Karpas-422 (cell line): ENCODE measurements around the gene ELP4. TPM values are rescaled to one million over a fixed set of nuclear protein-coding genes. Genes with fewer than 3 reads are reported as not detected.

Source experiments
- DNase-seq: peaks from one replicate; pipeline ENCODE4 v3.0.0-alpha.2; 2015
- H2AFZ ChIP-seq: fragments of 200-600 bp; sonication (generic); 2 replicates; pipeline ENCODE4 v1.6.1; 2014; ENCODE audit warnings: antibody characterized with exemption, low read length, mixed read lengths
- H3K27ac ChIP-seq: fragments of 200-600 bp; sonication (generic); 2 replicates; pipeline ENCODE4 v1.5.1; 2014; ENCODE audit warnings: mild to moderate bottlenecking, low read length, moderate library complexity
- H3K27me3 ChIP-seq: fragments of 200-600 bp; sonication (generic); 2 replicates; pipeline ENCODE4 v1.6.1; 2014; ENCODE audit warnings: low read length, mixed read lengths
- H3K36me3 ChIP-seq: fragments of 200-600 bp; sonication (generic); 2 replicates; pipeline ENCODE4 v1.6.1; 2014; ENCODE audit warnings: low read length, mixed read lengths; ENCODE audit not compliant: insufficient read depth
- H3K4me1 ChIP-seq: fragments of 200-600 bp; sonication (generic); 2 replicates; pipeline ENCODE4 v1.6.1; 2014; ENCODE audit warnings: mild to moderate bottlenecking, low read length, mixed read lengths
- H3K4me2 ChIP-seq: fragments of 200-600 bp; sonication (generic); 2 replicates; pipeline ENCODE4 v1.6.1; 2014; ENCODE audit warnings: low read length, low read depth, mild to moderate bottlenecking; ENCODE audit not compliant: poor library complexity, severe bottlenecking
- H3K4me3 ChIP-seq: fragments of 200-600 bp; sonication (generic); 2 replicates; pipeline ENCODE4 v1.5.1; 2014; ENCODE audit warnings: mild to moderate bottlenecking, antibody characterized with exemption, low read length, mixed read lengths
- H3K79me2 ChIP-seq: fragments of 200-600 bp; sonication (generic); 2 replicates; pipeline ENCODE4 v1.6.1; 2014; ENCODE audit warnings: mild to moderate bottlenecking, low read length, mixed read lengths
- H3K9ac ChIP-seq: fragments of 200-600 bp; sonication (generic); 2 replicates; pipeline ENCODE4 v1.6.0; 2014; ENCODE audit warnings: low read length
- H3K9me2 ChIP-seq: fragments of 200-600 bp; sonication (generic), shearing (Covaris generic); replicated peaks from 2 replicates; pipeline ENCODE4 v1.6.0; 2014; ENCODE audit warnings: mild to moderate bottlenecking, low read length, moderate library complexity; ENCODE audit not compliant: insufficient read depth
- H3K9me3 ChIP-seq: fragments of 300-700, 200-600 bp; sonication (generic); 2 replicates; pipeline ENCODE4 v1.6.1; 2014; ENCODE audit warnings: low read length, mixed read lengths
- H4K20me1 ChIP-seq: fragments of 200-600 bp; sonication (generic); 2 replicates; pipeline ENCODE4 v1.6.1; 2014; ENCODE audit warnings: mild to moderate bottlenecking, antibody characterized with exemption, low read length, low read depth; ENCODE audit not compliant: insufficient read depth
- total RNA-seq: library from RNA; depleted of rRNA; stranded (reverse); fragments of >200 nt; shearing (Covaris generic); gene quantifications from 2 replicates; pipeline ENCODE4 v1.2.3, GENCODE V29; 2014; ENCODE audit warnings: low replicate concordance

The ELP4 gene
- total RNA-seq, 1 experiment from 2014 or later = 87.1 TPM

- H3K27me3 ChIP-seq = no peaks in the 10 kb centered on the region
- no peak overlapping the region for H3K4me2 ChIP-seq
- no peak overlapping the region for H2AFZ ChIP-seq
- H3K36me3 ChIP-seq = no peaks in the 10 kb centered on the region
- no peak for DNase-seq
- H4K20me1 ChIP-seq = no peaks in the 10 kb centered on the region
- H3K4me3 ChIP-seq = no peak overlapping the region
- no peaks in the 10 kb centered on the region for H3K9me3 ChIP-seq
- no peak overlapping the region for H3K27ac ChIP-seq
- no peaks in the 10 kb centered on the region for H3K79me2 ChIP-seq
- H3K9ac ChIP-seq = no peak overlapping the region
- H3K4me1 ChIP-seq = no peaks in the 10 kb centered on the region
- H3K9me2 ChIP-seq = no peaks in the 10 kb centered on the region
These were observed 309.3 kb downstream of the ELP4 start for GRCh38 chr11:31818874-31819331.

GRCh38 chr11:31819621-31820437, 310.3 kb downstream of the ELP4 start:
- H3K9me2 ChIP-seq = no peaks in the 10 kb centered on the region
- H3K79me2 ChIP-seq = no peaks in the 10 kb centered on the region
- H3K9me3 ChIP-seq = no peaks in the 10 kb centered on the region
- no peaks in the 10 kb centered on the region for H3K27me3 ChIP-seq
- DNase-seq = no peak
- H3K36me3 ChIP-seq = no peaks in the 10 kb centered on the region
- H3K9ac ChIP-seq = no peak overlapping the region
- no peaks in the 10 kb centered on the region for H4K20me1 ChIP-seq
- no peak overlapping the region for H3K4me3 ChIP-seq
- no peak overlapping the region for H3K4me2 ChIP-seq
- H2AFZ ChIP-seq = no peak overlapping the region
- no peaks in the 10 kb centered on the region for H3K4me1 ChIP-seq
- H3K27ac ChIP-seq = no peak overlapping the region

DNA sequence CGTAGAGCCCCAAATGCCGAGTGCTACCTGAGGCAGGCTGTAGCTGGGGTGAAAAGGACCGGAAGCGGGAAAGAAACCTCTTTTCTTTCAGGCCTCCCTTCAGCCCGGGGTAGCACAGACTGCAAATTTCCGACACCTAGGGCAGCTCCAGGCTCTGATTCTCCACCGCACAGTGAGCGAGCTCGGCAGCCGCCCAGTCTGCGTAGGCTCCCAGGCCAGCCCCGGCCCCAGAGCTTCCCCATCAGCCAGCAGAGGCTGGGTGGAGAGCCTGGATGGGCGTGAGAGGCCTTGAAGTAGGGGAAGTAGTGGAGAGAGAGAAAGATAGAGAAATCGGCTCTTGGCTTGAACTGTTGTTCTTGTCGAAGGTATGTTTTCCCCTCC, 310.9 kb downstream of the ELP4 start:
- H4K20me1 ChIP-seq = no peaks in the 10 kb centered on the region
- H3K9ac ChIP-seq = no peak overlapping the region
- no peak overlapping the region for H3K4me2 ChIP-seq
- H3K4me3 ChIP-seq = no peak overlapping the region
- no peaks in the 10 kb centered on the region for H3K9me2 ChIP-seq
- H3K9me3 ChIP-seq = no peaks in the 10 kb centered on the region
- no peaks in the 10 kb centered on the region for H3K27me3 ChIP-seq
- DNase-seq = no peak
- no peaks in the 10 kb centered on the region for H3K79me2 ChIP-seq
- no peaks in the 10 kb centered on the region for H3K36me3 ChIP-seq
- no peak overlapping the region for H3K27ac ChIP-seq
- H3K4me1 ChIP-seq = no peaks in the 10 kb centered on the region
- no peak overlapping the region for H2AFZ ChIP-seq

GRCh38 chr11:31821235-31821764, 311.7 kb downstream of the ELP4 start:
- Histone ChIP-seq H3K4me3 (no peak overlapping the region), H3K4me1 (no peaks in the 10 kb centered on the region), H3K9me2 (no peaks in the 10 kb centered on the region), H3K27me3 (no peaks in the 10 kb centered on the region), H4K20me1 (no peaks in the 10 kb centered on the region), H3K36me3 (no peaks in the 10 kb centered on the region), H2AFZ (no peak overlapping the region), H3K27ac (no peak overlapping the region), H3K4me2 (no peak overlapping the region), H3K9me3 (no peaks in the 10 kb centered on the region), H3K9ac (no peak overlapping the region), H3K79me2 (no peaks in the 10 kb centered on the region)
- no peak for DNase-seq

DNA sequence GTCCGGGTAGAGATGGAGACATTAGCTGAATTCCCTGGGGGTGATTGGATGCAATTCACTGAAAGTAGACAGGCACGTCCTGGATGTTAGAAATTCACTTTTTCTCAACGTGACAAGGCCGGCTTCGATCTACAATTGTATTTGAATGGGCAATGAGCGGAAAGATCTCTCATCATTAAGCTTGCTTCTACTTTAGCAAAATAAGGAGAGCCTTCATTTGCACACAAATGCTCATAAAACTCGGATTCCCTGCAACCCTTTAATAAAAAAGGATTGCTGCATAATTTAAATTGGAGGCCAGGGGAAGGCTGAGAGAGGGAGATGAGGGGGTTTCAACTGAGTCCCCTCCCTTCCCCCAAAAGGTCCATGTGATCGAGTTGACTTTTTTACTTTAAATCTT, 312.2 kb downstream of the ELP4 start:
- H3K9ac ChIP-seq = no peak overlapping the region
- DNase-seq = no peak
- no peak overlapping the region for H3K4me2 ChIP-seq
- no peak overlapping the region for H2AFZ ChIP-seq
- no peaks in the 10 kb centered on the region for H3K9me3 ChIP-seq
- H3K4me1 ChIP-seq = no peaks in the 10 kb centered on the region
- H3K79me2 ChIP-seq = no peaks in the 10 kb centered on the region
- no peak overlapping the region for H3K4me3 ChIP-seq
- H3K27ac ChIP-seq = no peak overlapping the region
- no peaks in the 10 kb centered on the region for H4K20me1 ChIP-seq
- no peaks in the 10 kb centered on the region for H3K36me3 ChIP-seq
- no peaks in the 10 kb centered on the region for H3K27me3 ChIP-seq
- no peaks in the 10 kb centered on the region for H3K9me2 ChIP-seq

DNA sequence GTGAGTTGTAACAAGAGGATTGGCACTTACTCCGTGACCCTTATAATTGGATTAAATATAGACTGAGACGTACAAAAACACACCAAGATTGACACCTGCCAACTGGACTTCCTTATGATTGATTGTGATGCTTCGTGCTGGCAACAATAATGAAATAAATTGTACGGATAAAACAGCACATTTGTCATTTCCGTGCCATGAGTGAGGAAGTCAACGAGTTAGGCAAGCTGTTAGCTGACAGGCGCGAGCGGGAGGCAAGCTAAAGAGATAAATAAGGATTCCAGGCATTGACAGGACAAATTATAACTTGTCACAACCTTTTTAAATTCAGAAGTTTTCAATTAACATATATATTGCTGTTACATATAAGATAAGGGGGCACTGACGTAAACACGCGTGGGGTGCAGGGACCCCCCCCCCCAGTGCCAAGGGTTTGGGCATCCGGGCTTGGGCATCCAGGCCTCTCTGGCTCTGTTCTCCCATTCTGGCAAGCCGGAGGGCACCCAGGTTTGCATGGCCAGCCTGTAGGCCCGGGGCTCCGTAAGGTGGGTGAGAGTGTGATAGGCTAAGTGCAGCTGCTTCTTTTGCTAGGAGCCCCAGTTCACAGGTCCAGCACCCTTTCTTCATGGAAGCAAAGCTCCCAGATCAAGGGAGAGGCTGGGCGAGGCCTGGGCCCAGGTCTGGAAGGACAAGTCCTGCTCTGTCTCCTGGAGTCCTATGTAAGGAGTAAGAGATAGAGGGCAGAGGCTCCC, 312.8 kb downstream of the ELP4 start:
- Histone ChIP-seq H3K27me3 (no peaks in the 10 kb centered on the region), H3K36me3 (no peaks in the 10 kb centered on the region), H3K79me2 (no peaks in the 10 kb centered on the region), H3K27ac (no peak overlapping the region), H3K4me2 (no peak overlapping the region), H3K9ac (no peak overlapping the region), H4K20me1 (no peaks in the 10 kb centered on the region), H3K9me2 (no peaks in the 10 kb centered on the region), H2AFZ (no peak overlapping the region), H3K4me1 (no peaks in the 10 kb centered on the region), H3K4me3 (no peak overlapping the region), H3K9me3 (no peaks in the 10 kb centered on the region)
- DNase-seq = no peak

- Histone ChIP-seq H4K20me1 (no peaks in the 10 kb centered on the region), H3K9me3 (no peaks in the 10 kb centered on the region), H3K4me2 (no peak overlapping the region), H3K4me1 (no peaks in the 10 kb centered on the region), H3K27ac (no peak overlapping the region), H3K9ac (no peak overlapping the region), H2AFZ (no peak overlapping the region), H3K4me3 (no peak overlapping the region), H3K27me3 (no peaks in the 10 kb centered on the region), H3K9me2 (no peaks in the 10 kb centered on the region), H3K79me2 (no peaks in the 10 kb centered on the region), H3K36me3 (no peaks in the 10 kb centered on the region)
- DNase-seq = no peak
These were observed 313.5 kb downstream of the ELP4 start for GRCh38 chr11:31822927-31823643.
